GM12864 (cell line): ENCODE data around the gene ZNF552.

Source experiments
- DNase-seq: peaks from one replicate; pipeline ENCODE4 v3.0.0-alpha.2; 2011; ENCODE audit warnings: low read depth
- H3K4me3 ChIP-seq: 2 replicates; pipeline ENCODE4 v1.5.1; 2011; ENCODE audit warnings: mild to moderate bottlenecking, low read depth, low read length, control low read depth
- TF ChIP-seq, protein P1 (sequence below): IDR thresholded peaks from 2 replicates; pipeline ENCODE4 v1.5.1; 2011; ENCODE audit warnings: low read depth, mild to moderate bottlenecking, moderate library complexity, low read length, control low read depth, inconsistent platforms; ENCODE audit errors: missing control alignments

The ZNF552 gene

GRCh38 chr19:57788114-57788692, 26.5 kb downstream of the ZNF552 start:
- H3K4me3 ChIP-seq, result no peak overlapping the region
- no peak for DNase-seq
- TF ChIP-seq, protein P1, sequence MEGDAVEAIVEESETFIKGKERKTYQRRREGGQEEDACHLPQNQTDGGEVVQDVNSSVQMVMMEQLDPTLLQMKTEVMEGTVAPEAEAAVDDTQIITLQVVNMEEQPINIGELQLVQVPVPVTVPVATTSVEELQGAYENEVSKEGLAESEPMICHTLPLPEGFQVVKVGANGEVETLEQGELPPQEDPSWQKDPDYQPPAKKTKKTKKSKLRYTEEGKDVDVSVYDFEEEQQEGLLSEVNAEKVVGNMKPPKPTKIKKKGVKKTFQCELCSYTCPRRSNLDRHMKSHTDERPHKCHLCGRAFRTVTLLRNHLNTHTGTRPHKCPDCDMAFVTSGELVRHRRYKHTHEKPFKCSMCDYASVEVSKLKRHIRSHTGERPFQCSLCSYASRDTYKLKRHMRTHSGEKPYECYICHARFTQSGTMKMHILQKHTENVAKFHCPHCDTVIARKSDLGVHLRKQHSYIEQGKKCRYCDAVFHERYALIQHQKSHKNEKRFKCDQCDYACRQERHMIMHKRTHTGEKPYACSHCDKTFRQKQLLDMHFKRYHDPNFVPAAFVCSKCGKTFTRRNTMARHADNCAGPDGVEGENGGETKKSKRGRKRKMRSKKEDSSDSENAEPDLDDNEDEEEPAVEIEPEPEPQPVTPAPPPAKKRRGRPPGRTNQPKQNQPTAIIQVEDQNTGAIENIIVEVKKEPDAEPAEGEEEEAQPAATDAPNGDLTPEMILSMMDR, result no peak

DNA sequence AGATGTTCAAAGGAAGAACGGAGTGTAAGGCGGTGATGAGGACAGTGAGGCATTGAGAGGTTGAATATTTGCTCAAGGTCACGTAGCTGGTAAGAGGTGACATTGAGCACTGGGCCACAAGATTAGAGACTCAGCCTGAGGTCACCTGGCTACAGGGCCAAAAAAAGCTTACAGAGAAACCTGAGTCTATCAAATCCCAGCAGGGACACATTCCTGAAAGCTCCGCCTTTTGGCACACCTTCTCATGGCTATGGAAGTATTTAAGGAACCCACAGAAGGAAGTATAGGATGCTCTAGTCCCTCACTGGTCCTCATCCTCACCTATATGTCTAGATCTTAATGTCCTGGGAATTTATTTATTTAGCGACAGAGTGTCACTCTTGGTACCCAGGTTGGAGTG, 27.8 kb downstream of the ZNF552 start:
- TF ChIP-seq, protein P1, result no peak
- no peak overlapping the region for H3K4me3 ChIP-seq
- DNase-seq, result no peak

DNA sequence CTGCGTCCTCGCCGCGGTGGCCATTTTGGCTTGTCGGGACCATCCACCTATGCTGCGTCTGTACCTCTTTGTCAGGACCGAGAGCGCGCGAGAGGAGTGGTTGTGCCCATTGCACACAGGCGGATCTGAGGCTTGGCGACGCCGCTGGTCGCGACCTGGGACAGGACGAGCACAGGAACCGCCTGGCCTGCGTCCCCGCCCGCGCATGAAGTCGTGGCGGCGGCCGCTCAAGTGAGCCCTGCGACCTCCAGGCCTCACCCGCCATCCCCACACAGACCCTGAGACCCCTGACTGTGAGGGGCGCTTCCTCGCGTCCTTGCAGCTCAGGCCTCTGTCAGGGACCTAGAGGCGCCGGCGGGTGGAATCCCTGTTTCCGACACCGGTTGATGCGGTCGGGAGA, 28.4 kb downstream of the ZNF552 start:
- TF ChIP-seq, protein P1, result no peak
- H3K4me3 ChIP-seq, result no peak overlapping the region
- DNase-seq, result no peak

DNA sequence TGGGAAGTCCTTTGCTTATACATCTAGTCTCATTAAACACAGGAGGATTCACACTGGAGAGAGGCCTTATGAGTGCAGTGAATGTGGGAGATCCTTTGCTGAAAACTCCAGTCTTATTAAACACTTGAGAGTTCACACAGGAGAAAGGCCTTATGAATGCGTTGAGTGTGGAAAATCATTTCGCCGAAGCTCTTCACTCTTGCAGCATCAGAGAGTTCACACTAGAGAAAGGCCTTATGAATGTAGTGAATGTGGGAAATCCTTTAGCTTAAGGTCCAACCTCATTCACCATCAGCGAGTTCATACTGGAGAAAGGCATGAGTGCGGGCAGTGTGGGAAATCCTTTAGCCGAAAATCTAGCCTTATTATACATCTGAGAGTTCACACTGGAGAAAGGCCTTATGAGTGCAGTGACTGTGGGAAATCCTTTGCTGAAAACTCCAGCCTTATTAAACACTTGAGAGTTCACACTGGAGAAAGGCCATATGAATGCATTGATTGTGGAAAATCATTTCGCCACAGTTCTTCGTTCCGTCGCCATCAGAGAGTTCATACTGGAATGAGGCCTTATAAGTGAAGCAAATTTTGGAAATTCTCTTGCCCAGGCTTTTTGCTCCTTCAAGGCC, 35.4 kb downstream of the ZNF552 start:
- DNase-seq, result no peak
- no peak overlapping the region for H3K4me3 ChIP-seq
- TF ChIP-seq, protein P1, result no peak

DNA sequence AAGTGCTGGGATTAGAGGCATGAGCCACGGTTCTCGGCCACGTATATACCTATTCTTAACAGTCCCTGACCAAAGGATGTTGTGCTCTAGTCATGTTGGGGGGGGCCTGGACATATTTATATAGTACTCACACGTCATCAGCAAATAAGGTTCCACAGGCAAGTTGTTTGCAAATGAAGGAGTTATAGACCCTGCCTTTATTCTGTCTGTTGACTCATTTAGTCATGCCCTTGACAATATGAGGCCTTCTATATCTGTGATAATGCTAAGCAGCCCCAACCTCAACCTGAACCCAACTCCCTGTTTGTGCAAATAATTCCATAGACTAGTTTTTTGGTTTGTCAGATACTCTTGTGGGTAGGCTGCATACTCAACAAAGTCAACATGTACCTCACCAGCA, 36.4 kb downstream of the ZNF552 start:
- no peak for DNase-seq
- TF ChIP-seq, protein P1, result no peak
- no peak overlapping the region for H3K4me3 ChIP-seq

GRCh38 chr19:57776764-57777296, 37.9 kb downstream of the ZNF552 start:
- H3K4me3 ChIP-seq, result no peak overlapping the region
- DNase-seq, result no peak
- TF ChIP-seq, protein P1, result no peak

- no peak overlapping the region for H3K4me3 ChIP-seq
- TF ChIP-seq, protein P1, result no peak
- no peak for DNase-seq
Measured at GRCh38 chr19:57773488-57773887, 41.2 kb downstream of the ZNF552 start.
